ENCODE results near the gene MAPKAPK2. TPM values are rescaled to one million over a fixed set of nuclear protein-coding genes. Genes with fewer than 3 reads are reported as not detected.

Gene MAPKAPK2
- total RNA-seq, 1 experiment from 2014 or later, result 72.4 TPM

GRCh38 chr1:206716159-206716869, 31.6 kb downstream of the MAPKAPK2 start:
- no peaks in the 10 kb centered on the region for H3K36me3 ChIP-seq (ENCODE audit: control insufficient read depth, insufficient read depth, low read length)
- intact Hi-C loops (cut with micrococcal nuclease; ENCODE audit: unreplicated experiment), result no loop called here
- no peaks in the 10 kb centered on the region for H3K9me3 ChIP-seq (ENCODE audit: control insufficient read depth, insufficient read depth, low read depth, low read length)
- ChIA-PET POLR2A (interaction anchor here (0.6 to 0.7 kb wide), 2 partner anchors 25 to 158 kb away, joined by 3 to 4 read pairs; no protein-coding TSS in a partner anchor), CTCF (no interaction called here)
- no TSS peak for BruUV-seq (replicated peaks)
- peak overlapping the region; percentile 12; the same call in 1 of the 2 replicates for H3K27ac ChIP-seq (ENCODE audit: low read length)
- no peak overlapping the region for H3K4me3 ChIP-seq (ENCODE audit: low read depth in 2 of 2, low read length in 2 of 2)
- peaks cover 35% of the 10 kb centered on the region for H3K4me1 ChIP-seq (ENCODE audit: control insufficient read depth, insufficient read depth, low read length)
- ATAC-seq, result no peak
- TF ChIP-seq POLR2AphosphoS5 (IDR thresholded peaks at IDR 0.05; ENCODE audit: low read depth, low read length) (no peak), REST (IDR thresholded peaks at IDR 0.05; ENCODE audit: insufficient read depth in 1 of 2, low read depth in 2 of 2, low read length in 1 of 2) (no peak)
- in situ Hi-C loops (cut with HindIII; ENCODE audit: low pct_unique_long_range_greater_than_20kb, low sequenced_read_pairs), result no loop called here
- DNase-seq (ENCODE audit: low read depth, low spot score), result no peak
- H3K27me3 ChIP-seq (ENCODE audit: control insufficient read depth, insufficient read depth, low read length), result no peaks in the 10 kb centered on the region

DNA sequence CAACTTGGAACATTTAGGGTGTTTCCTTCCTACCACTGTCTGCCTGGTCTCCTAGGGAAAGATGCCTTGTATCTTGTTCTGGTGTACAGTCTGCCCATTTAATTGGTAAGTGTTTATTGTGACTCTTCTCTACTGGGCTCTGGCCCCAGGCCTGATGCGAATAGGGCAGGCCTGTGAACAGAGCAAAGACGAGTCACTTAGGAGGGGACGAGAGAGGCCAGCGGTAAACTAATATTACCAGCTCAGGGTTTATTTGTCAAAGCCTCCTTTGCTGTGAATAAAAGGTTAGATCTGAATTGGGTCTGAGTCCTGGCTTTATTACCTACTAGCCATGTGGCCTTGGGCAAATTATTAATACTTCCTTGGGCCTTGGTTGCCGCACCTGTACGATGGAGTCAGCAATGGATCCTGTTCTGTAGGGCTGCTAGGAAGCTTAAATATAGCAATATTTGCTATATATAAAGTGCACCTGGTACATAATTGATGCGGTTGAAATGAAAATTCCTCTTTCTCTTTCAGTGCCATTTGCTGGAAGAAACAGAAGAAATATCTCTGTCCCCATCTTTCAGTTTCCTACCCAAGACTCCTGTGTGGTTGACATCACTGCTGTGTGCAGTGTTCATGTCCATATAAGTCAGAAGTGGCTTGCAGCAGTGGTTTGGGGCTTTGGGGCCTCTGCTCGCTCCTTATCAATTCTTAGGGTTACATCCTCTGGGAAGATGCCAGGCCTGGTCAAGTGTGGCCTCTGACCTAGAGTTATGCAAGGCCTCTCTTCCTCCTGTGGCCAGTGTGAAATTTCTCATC, 32.4 kb downstream of the MAPKAPK2 start:
- no peaks in the 10 kb centered on the region for H3K9me3 ChIP-seq (ENCODE audit: control insufficient read depth, insufficient read depth, low read depth, low read length)
- no TSS peak for BruUV-seq (replicated peaks)
- no peaks in the 10 kb centered on the region for H3K27me3 ChIP-seq (ENCODE audit: control insufficient read depth, insufficient read depth, low read length)
- no peak for TF ChIP-seq REST (IDR thresholded peaks at IDR 0.05; ENCODE audit: insufficient read depth in 1 of 2, low read depth in 2 of 2, low read length in 1 of 2)
- TF ChIP-seq TCF7L2 (IDR thresholded peaks at IDR 0.05; ENCODE audit: low read depth, low read length), result no peak
- no peak for TF ChIP-seq POLR2AphosphoS5 (IDR thresholded peaks at IDR 0.05; ENCODE audit: low read depth, low read length)
- TF ChIP-seq SIN3A (IDR thresholded peaks at IDR 0.05; ENCODE audit: borderline replicate concordance, insufficient read depth, low read depth, low read length), result no peak
- no peak for TF ChIP-seq CTCF (IDR thresholded peaks at IDR 0.05)
- in situ Hi-C loops (cut with HindIII; ENCODE audit: low pct_unique_long_range_greater_than_20kb, low sequenced_read_pairs) (no loop called here), intact Hi-C loops (cut with micrococcal nuclease; ENCODE audit: unreplicated experiment) (no loop called here)
- H3K4me1 ChIP-seq (ENCODE audit: control insufficient read depth, insufficient read depth, low read length), result peaks cover 32% of the 10 kb centered on the region
- DNase-seq (ENCODE audit: low read depth, low spot score) (no peak), ATAC-seq (no peak)
- CTCF ChIA-PET, result no interaction called here
- H3K27ac ChIP-seq (ENCODE audit: low read length), result no peak overlapping the region
- H3K36me3 ChIP-seq (ENCODE audit: control insufficient read depth, insufficient read depth, low read length), result no peaks in the 10 kb centered on the region
- POLR2A ChIA-PET, result interaction anchor here (0.6 kb wide), 1 partner anchor 158 kb away, joined by 3 read pairs; no protein-coding TSS in a partner anchor
- no peak overlapping the region for H3K4me3 ChIP-seq (ENCODE audit: low read depth in 2 of 2, low read length in 2 of 2)
